ENCODE measurements around the gene L3MBTL4.

L3MBTL4 gene

DNA sequence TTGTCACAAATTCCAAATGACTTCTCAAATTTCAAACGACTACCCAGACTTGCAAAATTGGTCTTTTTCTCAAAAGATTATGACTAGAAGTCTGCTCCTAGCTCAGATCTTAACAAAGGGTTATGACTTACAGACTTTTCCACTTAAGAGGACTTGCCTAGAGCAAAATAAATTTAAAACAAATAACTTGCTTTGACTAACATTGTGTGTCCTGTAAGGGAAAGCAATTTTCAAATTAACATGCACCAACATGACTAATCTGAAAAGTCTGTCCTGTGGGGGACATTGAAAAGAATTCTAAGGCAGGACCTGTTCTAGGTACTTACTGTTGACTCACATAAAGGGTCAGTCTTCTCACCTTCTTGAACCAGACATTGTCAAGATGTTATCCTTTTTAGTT, 465.9 kb downstream of the L3MBTL4 start:
- DNase-seq (ENCODE audit: extremely low spot score, insufficient read length, low read depth) (no peak), FAIRE-seq (no peak)

DNA sequence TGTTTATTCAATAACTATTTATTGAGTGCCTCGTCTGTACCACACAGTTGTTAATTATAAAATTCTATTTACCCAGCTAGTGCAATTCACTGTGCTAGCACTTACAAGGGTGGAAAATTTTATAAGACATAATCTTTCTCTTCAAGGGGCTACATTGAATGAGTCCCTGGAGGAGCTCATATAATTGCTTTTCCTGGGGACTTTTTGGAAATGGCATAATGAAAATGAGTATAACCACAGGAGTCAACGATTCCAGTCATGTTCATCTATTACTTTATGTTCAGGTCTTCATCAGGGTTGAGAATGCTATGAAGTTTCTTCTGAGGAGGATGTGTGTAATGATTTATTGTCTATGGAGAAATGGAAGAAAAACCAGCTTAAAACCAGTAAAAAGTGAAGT, 466.5 kb downstream of the L3MBTL4 start:
- FAIRE-seq (no peak), DNase-seq (ENCODE audit: extremely low spot score, insufficient read length, low read depth) (no peak)

DNA sequence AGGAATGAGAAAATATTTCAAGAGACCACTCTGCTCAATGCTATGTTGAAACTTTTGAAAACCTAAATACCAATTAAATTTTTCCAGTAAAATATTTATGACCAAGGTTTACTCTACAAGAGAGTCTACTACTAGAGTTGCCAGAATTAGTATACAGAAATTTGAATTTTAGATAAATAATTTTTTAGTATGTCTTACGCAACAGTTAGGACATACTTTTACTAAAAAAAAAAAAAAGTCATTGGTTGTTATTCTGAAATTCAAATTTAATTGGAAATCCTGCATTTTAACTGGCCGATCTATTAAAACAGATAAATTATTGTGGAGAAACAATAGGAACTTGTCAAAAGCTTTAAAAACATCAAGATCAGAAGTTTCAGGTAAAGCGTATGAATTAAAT, 470.3 kb downstream of the L3MBTL4 start:
- DNase-seq (ENCODE audit: extremely low spot score, insufficient read length, low read depth), result no peak
- FAIRE-seq, result no peak

DNA sequence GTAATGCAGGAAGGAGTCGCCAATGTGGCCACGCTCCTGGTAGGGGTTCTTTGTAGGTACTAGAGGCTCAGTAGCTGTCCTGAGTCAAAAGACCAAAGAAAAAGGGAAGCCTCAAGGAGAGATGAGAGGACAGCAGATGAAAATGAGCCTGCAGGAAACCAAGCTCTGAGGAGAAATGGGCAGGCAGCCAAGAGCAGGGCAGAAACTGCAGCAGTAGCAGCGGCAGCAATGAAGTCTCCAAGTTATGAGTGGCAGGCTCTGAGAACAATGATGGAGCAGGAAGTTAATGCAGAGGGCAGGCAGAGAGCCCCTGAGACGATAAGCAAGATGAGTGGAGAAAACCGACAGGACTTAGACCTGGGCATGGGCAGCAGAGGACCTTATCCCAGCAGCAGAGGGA, 471.2 kb downstream of the L3MBTL4 start:
- DNase-seq (ENCODE audit: extremely low spot score, insufficient read length, low read depth) (no peak), FAIRE-seq (no peak)

DNA sequence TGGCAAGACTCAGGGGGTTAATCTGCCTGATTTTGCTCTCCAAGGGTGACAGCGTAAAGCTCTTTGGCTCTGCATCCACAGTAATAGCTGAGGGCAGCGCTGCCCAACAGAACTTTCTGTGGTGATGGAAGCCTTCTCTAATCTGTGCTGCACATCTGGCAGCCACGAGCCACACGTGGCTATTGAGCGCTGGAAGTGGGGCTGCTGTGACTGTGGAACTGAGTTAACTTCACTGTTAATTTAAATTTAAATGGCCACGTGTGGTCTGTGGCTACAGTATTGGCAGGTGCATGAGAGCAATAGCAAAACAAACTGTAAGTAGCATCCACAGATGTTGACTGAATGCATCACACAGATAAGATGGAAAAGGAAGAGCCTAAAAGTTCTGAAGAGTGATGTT, 472.1 kb downstream of the L3MBTL4 start:
- FAIRE-seq (no peak), DNase-seq (ENCODE audit: extremely low spot score, insufficient read length, low read depth) (no peak)

DNA sequence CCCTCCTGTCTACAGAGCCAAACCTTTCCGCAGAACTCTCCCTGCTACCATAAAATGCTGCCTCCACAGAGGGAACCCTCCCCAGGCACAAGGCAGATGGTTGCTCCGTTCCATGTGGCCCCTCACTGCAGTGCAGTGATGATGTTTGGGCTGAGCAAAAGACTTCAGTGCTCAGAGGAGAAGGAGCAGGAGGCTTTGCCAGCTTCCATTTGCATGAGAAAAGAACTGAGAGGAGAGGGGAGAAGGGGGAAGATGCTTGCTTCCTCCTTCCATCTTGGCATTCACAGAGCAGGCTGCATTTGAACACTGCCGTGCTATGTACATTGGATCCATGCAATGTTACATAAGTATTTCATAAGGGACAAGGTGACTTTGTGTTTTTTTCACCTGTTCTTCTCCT, 472.8 kb downstream of the L3MBTL4 start:
- DNase-seq (ENCODE audit: extremely low spot score, insufficient read length, low read depth) (no peak), FAIRE-seq (no peak)

DNA sequence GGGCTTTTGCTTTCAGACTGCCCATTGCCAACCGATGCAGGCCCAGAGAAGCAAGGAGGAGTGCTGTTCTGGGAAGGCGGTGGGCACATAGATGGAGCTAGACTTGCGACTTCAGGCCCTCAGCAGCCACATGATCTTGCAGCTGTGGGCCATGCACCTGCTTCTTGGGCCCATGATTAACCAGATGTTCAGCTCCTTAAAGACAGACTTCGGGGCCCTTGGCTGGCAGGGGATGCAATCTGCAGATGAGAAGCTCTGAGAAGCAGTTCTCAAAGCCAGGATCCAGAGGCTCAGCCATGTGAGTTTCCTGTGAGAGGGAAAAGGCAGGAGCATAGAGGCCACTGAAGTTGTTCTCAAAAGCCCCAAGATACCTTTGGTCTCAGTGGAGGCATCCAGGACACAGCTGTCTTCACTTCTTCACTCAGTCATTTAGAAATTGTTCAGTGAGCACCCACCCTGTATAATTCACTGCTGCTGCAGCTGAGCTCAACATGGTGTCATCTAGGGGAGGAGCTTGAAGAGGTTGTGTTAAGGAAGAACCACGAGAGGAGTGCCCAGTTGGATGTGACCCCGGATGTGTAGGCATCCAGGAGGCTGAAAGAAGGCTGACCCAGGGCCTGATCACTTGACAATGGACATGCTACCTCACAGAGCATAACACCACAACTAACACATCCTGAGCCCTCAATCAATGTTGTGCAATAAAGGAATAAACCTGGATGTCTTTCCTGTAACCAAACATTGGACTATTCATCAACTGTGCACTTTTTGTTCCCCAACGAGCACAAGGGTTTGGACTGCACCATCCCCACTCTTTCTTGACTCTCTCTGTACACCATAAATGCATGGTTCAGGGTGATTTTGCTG, 474.7 kb downstream of the L3MBTL4 start:
- DNase-seq (ENCODE audit: extremely low spot score, insufficient read length, low read depth) (no peak), FAIRE-seq (no peak)

DNA sequence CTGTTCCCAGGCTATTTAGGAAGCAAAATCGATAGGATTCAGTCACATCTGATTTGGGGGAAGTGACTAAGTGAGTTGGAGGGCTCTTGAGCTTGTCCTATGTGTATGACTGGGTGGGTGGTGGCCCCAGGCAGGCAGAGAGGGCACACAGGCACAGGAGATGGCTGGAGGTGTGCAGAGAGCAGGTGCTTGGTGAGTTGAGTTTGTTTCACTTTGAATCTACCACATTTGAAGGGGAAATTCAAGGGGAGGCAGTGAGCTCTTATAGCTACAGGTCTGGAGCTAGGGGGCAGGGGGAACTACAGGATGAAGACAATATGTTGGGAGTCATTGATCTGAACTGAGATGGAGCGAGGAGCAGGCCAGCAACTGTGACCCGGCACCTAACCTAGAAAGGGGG, 476.9 kb downstream of the L3MBTL4 start:
- DNase-seq (ENCODE audit: extremely low spot score, insufficient read length, low read depth), result no peak
- FAIRE-seq, result no peak

DNA sequence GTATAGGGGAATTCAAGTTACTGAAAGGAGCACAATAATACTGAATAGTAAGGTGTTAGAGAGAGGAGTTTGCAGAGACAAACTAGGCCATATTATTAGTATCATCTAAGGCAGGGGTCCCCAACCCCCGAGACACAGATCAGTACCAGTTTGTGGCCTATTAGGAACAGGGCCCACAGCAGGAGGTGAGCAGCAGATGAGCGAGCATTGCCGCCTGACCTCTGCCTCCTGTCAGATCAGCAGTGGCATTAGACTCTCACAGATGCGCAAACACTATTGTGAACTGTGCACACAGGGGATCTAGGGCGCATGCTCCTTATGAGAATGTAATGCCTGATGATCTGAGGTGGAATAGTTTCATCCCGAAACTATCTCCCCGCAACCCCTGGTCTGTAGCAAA, 477.6 kb downstream of the L3MBTL4 start:
- FAIRE-seq (no peak), DNase-seq (ENCODE audit: extremely low spot score, insufficient read length, low read depth) (no peak)

DNA sequence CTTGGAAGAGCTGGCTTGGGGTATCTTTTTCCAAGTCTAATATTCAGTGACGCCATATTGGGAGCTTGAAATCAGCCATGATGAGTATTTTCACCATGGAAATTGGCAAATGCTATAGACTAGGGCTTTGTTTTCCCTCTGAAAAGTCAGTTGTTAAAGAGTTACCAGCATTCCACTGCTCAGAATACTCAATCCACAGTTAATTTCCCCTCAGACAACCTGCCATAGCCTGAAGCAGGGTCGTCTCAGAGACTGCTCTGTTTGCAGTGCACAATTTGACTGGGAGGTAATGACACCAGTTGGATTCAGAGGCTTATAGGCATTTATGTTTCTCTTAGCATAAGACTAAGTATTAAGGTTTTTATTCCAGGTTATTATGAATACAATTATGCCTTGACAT, 483.9 kb downstream of the L3MBTL4 start:
- no peak for DNase-seq (ENCODE audit: extremely low spot score, insufficient read length, low read depth)

DNA sequence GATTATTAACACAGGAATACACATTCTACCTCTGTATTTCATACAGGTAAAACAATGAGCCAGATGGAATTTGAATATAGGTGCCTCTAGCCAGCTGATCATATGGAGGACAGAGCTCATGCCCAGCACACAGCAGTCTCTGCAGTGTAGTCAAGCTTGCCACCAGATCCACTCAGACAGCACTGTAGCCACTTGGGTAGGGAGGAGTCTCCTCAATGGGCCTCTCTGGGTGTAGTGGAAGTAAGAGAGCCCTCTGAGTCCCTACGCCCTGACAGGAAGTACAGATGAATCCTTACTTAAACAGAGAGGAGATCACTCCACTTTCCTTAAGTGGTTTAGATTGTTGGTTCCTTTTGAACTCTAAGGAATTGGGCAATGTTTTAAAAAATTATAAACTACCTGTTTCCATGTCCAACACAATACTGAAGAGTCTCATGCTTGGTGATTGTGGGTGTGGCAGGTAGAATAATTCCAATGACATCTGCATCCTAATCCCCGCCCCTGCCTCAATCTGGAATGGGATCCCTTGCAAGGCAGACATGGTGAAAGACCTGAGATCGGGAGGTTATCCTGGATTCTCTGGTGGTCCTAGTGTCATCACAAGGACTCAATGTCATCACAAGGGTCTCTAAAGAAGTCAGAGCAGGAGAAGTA, 496.4 kb downstream of the L3MBTL4 start:
- DNase-seq (ENCODE audit: extremely low spot score, insufficient read length, low read depth) (no peak), FAIRE-seq (no peak)

More for the DNA sequence above, 483.9 kb downstream of the L3MBTL4 start:
- FAIRE-seq, result no peak

DNA sequence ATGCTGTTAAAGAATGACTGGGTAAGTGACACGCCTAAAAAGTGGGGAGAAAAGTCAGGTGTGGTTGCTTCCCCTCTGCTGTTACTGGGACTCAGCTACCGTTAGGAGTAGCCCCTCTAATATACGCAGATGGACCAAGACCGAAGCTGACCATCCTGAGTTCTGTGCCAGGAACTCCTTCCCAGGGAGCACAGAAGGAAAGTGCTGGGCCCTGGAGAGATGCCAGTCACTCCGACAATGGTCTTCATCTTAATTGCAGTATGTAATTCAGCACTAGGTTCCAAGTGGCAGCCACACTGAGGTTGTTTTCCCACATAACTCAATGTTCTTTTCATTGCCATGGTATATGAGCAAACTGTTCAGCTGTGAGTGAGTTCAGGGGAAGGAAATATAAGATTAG, 499.8 kb downstream of the L3MBTL4 start:
- FAIRE-seq, result no peak
- DNase-seq (ENCODE audit: extremely low spot score, insufficient read length, low read depth), result no peak

DNA sequence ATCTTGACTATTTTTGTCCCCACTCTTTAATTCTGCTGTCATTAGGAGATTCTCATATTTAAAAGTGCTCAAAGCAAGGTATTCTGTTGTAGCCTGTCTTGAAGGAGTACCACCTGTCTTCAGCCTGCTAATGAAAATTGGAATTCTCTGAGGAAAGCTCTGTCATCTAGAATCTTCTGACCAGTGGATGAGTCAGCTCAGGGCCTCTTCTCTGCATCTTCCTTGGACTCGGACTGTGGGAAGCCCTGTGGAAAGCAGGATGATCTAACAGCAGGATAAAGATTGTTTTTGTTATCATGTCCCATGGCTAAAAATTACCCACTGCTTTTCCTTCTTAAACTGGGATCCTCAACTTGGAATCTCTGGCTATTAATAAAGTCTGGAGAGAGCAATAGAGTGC, 500.7 kb downstream of the L3MBTL4 start:
- no peak for FAIRE-seq
- no peak for DNase-seq (ENCODE audit: extremely low spot score, insufficient read length, low read depth)

DNA sequence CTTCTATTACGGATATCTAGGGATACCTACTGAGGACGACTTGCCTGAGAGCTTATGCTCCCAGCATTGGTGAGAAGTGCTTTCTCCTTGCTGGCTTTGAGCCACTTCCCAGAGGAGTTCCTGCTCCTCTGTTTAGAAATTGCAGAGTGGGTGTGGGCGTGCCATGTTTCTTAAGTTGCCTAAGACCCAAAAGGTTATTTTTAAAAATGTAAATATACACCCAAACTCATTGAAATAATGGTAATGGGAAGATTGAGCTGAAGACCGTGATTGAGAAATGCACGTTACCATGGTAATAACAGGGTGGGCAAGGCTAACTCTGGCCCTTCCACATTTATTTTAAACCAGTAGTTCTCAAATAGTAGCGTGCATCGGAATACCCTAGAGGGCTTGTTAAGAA, 502.1 kb downstream of the L3MBTL4 start:
- DNase-seq (ENCODE audit: extremely low spot score, insufficient read length, low read depth), result no peak
- FAIRE-seq, result no peak

DNA sequence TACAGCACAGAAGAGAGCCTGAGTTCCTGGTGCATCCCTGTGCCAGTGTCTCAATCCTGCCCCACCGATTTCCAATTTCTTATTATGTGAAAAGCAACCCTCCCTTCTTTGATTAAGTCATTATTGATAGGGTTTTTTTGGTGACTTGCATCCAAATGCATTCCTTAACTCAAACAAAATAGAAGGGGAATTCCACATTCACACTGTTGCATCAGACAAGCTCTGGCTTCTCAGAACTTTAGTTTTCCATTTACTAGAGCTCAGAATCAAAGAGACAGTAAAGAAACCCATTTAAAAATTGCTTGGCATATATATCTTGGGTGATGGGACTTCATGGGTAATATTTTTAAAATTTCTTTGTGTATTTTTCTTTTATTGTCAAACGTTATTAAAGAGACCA, 505.6 kb downstream of the L3MBTL4 start:
- DNase-seq (ENCODE audit: extremely low spot score, insufficient read length, low read depth), result no peak
- FAIRE-seq, result no peak

All from GM18507 (cell line).